Stimulated activated CD4-positive, alpha-beta T cell treated with anti-CD3 and anti-CD28 coated beads, Interleukin-4, amount 100 ng/mL, for 1 hour (primary cell): ENCODE data around the gene KMT5B.

Source experiments
- DNase-seq: peaks from one replicate; pipeline ENCODE4 v3.0.0-alpha.2; 2020

The KMT5B gene

GRCh38 chr11:68215524-68216170 is 2.6 kb upstream of the KMT5B start:
- no peak for DNase-seq

- DNase-seq: peak; percentile 52
Measured at GRCh38 chr11:68215087-68215445, 2.0 kb upstream of the KMT5B start.

DNA sequence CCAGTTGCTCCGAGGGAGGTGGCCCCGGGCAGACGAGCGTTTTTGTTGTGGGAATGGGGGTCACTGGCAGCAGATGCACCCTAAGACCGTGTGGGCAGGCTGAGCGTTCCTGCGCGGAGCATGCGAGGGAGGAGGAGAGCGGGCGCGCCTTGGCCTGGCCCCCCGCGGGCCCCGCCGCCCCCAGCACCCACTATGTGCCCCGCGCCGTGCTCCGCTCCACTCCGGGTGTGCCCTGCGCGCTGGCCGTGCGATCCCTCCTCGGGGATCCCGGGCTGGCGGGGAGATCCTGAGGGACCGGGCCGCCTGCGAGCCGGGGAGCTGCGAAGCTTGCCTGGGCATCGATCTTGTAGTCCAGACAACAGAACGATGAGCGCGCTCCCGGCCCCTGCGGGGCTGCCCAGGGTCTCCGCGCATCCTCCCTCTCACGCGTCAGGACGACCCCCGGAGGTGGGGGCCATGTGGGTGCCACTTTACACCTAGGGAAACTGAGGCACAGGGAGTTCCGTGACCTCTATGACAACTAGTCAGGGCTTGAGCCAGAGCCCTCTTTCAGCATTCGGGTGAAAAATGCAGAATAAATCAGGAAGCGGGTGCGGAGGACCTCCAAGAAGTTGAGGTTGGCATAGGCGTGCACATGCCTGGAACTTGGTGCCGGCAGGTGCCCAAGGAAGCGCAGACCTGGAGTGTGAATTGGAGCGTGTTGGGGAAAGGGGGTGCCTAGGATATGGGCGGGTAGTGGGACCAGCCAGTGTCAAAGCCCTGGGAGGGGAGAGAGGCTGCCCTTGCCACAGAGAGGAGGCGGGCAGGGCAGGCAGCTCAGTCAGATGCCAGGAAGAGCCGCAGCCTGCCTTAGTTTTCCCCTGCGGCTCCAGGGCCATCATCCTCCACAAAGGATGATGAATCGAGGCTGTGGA is 1.3 kb upstream of the KMT5B start:
- DNase-seq: no peak

DNA sequence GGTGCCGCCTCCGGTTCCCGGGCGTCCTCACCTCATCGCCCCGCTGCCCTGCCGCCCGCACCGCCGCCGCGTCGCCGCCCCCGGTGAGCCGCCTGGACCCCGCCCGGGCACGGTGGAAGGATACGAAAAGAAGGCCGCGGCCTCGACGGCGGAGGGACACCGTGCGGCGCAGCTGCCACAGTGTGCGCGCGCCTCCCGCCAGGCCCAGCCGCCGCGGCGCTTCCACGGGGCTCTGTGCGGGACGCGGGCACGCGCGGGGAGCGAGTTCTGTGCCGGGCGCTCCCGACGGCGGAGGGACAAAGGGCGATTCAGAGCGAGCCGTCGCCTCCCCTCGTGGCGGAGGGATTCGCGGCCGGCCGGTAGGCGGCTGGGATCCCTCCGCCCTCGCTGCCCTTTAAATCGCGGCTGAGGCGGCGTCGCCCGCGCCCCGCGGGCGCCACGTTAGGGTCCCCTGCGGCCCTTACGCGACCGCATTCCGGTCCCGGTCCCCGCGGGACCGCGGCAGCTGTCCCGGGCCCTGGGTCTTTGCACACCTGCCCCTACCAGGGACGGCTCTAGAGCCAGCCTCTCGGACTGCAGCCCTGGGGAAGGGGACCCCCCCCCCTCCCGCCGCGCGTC is 568 bp upstream of the KMT5B start:
- peak; percentile 83 for DNase-seq

DNA sequence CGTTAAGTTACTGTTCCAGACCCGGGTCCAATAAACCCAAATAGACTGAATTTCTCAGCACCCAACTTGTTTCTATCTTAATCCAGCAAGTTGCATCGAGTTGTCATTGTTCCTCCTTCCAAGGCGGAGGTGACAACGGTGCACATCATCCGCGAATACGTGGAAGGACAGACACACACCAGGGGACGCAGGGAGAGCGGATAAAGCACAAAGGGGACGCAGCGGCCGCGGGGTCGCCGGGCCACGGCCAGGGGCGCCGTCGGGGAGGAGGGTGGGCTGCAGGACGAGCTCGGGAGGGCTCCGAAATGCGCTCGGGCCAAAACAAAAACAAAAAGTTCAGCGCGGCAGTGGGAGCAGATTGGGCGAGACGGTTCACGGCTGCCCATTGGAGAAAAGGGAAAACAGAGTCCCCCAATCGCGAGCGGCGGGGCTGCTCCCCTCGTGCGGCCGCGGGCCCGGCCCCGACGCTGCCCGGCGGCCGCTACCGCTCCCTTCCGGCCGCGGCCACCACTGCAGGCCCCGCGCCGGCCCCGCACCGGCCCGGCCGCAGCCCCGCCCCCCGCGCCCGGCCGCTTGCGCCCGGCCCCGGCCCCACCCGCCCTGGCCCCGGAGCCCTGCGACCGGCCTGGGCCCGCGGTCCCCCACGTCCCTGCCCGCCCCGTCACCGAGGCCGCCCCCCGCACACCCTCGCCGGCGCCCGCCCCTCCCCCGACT is 518 bp downstream of the KMT5B start:
- DNase-seq: peak; percentile 53

DNA sequence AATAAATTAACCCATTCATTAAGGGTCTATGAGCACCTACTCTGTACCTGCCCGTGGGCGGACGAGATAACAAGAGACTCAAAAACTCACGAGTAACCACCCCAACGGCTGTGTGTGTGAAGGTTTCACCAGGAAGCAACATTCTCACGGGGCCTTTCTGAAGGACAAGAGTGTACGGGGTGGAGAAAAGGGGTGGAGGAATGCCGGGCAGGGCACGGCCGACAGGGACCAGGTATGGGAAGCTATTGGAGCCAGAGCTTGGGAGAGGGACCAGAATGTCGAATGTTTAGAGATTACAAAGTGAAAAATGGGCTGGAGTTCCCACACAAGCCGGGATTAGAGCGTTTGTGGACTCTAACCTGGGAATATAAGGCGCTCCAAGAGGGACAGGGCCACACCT is 1.6 kb downstream of the KMT5B start:
- peak; percentile 18 for DNase-seq

DNA sequence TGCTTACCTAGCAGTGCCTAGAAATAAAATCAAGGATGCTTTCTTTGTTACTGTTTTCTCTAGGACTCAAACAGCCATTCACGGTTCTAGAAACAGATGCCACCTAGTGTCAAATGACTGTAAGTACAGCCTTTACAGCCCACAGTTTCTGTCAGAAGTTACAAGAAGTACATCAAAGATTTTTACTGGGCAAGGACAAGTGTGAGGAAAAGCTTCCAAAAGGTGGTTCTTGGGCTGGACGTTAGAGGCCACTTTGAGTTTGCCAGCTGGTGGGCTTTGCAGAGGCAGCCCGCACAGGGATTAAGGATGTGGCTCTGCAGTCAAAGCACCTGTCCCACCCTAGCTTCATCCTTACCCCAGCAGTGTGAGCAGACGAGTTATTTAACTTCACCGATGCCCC is 6.9 kb downstream of the KMT5B start:
- DNase-seq: no peak

- DNase-seq: no peak
Measured at GRCh38 chr11:68204402-68204801, 8.7 kb downstream of the KMT5B start.

GRCh38 chr11:68202165-68202564 is 10.9 kb downstream of the KMT5B start:
- no peak for DNase-seq

DNA sequence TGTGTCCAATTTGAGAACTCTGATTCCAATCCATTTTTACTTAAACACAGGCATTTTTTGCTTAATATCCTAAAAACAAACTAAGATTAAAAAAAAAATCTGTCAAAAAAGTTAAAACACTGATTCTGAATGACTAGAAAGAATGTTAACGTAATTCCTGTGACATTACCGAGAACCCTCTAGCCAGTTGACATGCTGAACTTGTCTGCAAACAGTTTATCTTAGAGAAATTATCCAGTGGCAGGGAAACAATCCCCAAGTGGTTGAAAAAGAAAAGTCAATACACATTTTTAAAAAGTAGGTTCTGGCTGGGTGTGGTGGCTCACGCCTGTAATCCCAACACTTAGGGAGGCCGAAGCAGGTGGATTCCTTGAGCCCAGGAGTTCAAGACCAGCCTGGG is 11.6 kb downstream of the KMT5B start:
- no peak for DNase-seq

DNA sequence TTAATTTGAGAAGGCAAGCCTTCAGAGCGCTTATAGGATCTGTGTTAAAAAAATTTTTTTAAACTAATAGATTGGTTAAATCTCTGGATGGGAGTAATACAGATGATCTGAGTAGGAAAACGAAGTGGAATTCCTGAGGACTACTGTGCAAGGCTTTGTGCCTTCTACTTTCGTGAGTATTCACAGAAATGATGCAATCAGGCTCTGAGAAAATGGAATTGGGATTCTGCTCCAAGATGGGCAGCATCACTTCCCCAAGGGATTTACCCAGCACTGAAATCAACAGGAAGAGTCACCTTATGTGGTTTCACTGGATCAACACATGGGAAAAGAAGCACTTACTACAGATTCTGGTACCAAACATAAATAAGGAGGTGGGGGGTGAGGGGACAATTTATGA is 12.5 kb downstream of the KMT5B start:
- DNase-seq: no peak

- DNase-seq: no peak
Measured at GRCh38 chr11:68199295-68199987, 13.7 kb downstream of the KMT5B start.

DNA sequence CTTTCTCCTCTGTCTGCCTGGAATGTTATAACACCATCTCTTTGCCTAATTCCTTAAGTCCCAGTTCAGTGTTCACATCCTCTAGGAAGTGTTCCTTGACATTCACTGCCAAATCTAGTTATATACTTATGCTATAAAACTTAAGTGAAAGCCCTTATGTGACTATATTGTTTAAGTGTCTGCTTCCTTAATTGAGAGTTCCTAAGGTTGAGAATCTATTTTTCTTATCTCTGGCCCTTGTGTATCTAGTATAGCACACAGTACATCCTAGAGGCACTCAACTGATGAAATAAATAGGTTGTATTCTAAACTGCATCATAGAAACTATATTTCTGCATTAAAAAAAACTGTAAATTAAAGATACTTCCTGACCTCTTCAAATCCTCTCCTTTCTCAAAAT is 16.9 kb downstream of the KMT5B start:
- DNase-seq: no peak

- no peak for DNase-seq
Measured at GRCh38 chr11:68194675-68195294, 18.3 kb downstream of the KMT5B start.

DNA sequence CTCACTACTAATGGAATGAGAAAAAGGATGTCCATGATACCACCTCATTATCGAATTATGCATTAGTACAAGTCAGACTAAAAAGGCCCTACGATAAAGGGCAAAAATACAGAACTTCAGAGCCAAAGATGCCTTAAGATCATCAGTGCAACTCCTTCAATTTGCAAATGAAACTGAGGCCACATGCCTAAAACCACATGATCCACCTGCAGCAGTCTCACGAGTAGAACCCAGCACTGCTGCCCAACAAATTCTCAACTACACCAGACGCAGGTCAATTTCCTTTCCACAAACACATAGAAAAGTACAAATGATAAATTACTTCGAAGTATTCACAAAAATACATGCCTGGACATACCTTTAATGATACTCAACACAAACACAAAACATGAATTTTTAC is 20.1 kb downstream of the KMT5B start:
- no peak for DNase-seq

- DNase-seq: no peak
Measured at GRCh38 chr11:68191661-68192579, 21.2 kb downstream of the KMT5B start.

DNA sequence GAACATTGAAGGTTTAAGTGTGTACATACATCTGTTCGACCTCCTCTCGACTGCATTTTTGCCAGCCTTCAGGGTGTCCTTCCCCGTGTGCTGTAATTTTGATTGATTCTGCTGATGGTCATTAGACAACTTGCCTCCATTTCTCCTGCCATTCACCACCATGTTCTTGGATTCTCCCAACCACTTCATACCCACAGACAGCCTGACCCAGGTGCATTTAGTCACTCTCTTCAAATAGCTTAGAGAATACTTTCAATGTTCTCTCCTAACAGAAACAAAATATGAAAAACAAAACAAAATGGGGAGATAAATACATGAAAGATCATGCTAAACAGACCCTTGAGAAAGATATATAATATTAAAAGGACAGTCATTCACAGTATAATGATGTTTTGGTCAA is 23.2 kb downstream of the KMT5B start:
- no peak for DNase-seq

GRCh38 chr11:68189082-68189481 is 24.0 kb downstream of the KMT5B start:
- no peak for DNase-seq

DNA sequence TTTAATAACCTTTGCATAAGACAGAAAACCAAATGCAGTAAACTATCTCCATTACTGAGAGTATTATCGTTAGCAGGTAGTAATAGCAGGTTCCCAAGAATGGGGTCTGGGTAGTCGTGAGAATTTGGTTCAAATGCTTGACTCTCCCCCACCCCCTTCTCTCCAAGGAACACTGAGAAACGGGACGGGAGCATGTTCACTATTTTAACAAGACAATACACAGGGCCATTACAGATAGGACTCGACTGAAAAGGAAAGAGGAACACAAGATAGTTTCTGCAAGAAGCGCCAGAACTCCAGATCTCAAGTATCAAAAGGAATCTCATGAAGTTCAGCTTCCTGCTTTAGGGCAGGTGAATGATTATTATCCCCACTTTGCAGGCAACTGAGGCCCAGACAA is 27.0 kb downstream of the KMT5B start:
- no peak for DNase-seq

- DNase-seq: no peak
Measured at GRCh38 chr11:68181719-68182451, 31.2 kb downstream of the KMT5B start.
